ENCODE measurements around the gene HOXC6. TPM values are rescaled to one million over a fixed set of nuclear protein-coding genes. Genes with fewer than 3 reads are reported as not detected.
A peak's percentile ranks its signal among the peaks of the same experiment; 100 is the strongest.

HOXC6 gene
- total and polyA plus RNA-seq, 9 donors, result 3.9 to 56.1 (median 23.3) TPM

GRCh38 chr12:53989227-53990113 lies 38.8 kb upstream of the HOXC6 start:
- Histone ChIP-seq H3K27me3 (peaks cover 2% of the 10 kb centered on the region), H3K36me3 (no peaks in the 10 kb centered on the region), H3K4me3 (no peak overlapping the region), H3K9me3 (no peaks in the 10 kb centered on the region), H3K27ac (no peak overlapping the region), H3K4me1 (ENCODE audit: insufficient read depth) (peaks cover 8% of the 10 kb centered on the region)
- WGBS, 3 donors, result 11 to 35% (median 15%) methylated on average over 28 of the region's 28 CpGs
- intact Hi-C loops (cut with DNase I), result loop anchor here (5.0 to 10.0 kb wide), 5 partner anchors 218 to 385 kb away; partner anchors contain the start of gene GPR84 (in 1 of the 4)
- no peak for TF ChIP-seq EP300 (IDR thresholded peaks at IDR 0.05)
- no peak for TF ChIP-seq CTCF (IDR thresholded peaks at IDR 0.05)
- no peak for TF ChIP-seq POLR2A (IDR thresholded peaks at IDR 0.05)
- DNase-seq, result peak in 1 of 5 donors; percentile 40

DNA sequence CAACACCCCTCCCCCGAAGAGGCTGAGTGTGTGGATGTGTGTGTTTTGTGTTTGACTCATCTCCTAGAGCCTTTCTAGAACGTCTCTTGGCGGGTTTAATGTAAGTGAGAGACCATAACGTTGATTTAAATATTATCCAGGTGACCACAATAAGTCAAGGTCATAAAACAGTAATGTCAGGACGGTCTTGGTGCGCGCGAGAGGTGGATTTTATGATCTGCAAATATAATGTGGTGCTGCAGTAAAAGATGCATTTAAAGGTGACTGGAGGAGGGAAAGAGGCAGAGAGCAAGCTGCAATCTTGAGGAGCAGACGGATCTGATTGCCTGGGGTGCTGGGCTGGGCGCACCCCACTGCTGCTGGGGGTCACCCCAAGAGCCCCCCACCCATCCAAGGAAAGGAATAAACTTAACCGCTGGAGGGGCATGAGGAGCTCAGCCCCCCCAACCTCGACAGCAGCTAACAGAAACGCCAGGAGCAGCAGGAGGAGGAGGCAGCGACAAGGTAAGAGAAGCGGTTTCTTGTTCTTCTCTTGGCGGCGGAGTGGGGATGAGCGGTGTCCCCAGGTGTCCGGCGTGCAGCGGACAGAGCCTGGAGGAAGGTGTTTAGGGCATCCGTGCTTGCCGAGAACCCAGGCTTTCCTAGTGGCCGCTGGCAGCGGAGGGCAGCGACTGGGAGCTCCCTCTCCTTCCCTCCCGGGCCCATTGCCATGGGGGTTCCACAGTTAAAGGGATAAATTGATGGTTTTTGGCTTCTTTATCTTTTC lies 37.7 kb upstream of the HOXC6 start:
- Histone ChIP-seq H3K4me1 (ENCODE audit: insufficient read depth) (peaks cover 8% of the 10 kb centered on the region), H3K27ac (no peak overlapping the region), H3K36me3 (no peaks in the 10 kb centered on the region), H3K4me3 (no peak overlapping the region), H3K9me3 (no peaks in the 10 kb centered on the region), H3K27me3 (peaks cover under 1% of the 10 kb centered on the region)
- WGBS, 3 donors, result 9 to 45% (median 13%) methylated on average over 27 of the region's 27 CpGs
- peak in 1 of 5 donors; percentile 34 for DNase-seq
- intact Hi-C loops (cut with DNase I), result loop anchor here in 1 of 4 donors (10.0 kb wide), 1 partner anchor 364 kb away; no protein-coding TSS in a partner anchor
- TF ChIP-seq POLR2A (IDR thresholded peaks at IDR 0.05), result no peak
- TF ChIP-seq EP300 (IDR thresholded peaks at IDR 0.05), result no peak
- TF ChIP-seq CTCF (IDR thresholded peaks at IDR 0.05), result no peak

GRCh38 chr12:53991077-53991460 lies 37.2 kb upstream of the HOXC6 start:
- no peak for DNase-seq
- no peaks in the 10 kb centered on the region for H3K9me3 ChIP-seq
- H3K27me3 ChIP-seq, result no peaks in the 10 kb centered on the region
- TF ChIP-seq EP300 (IDR thresholded peaks at IDR 0.05) (no peak), POLR2A (IDR thresholded peaks at IDR 0.05) (no peak), CTCF (IDR thresholded peaks at IDR 0.05) (no peak)
- no peak overlapping the region for H3K27ac ChIP-seq
- H3K4me1 ChIP-seq (ENCODE audit: insufficient read depth), result peaks cover 8% of the 10 kb centered on the region
- H3K36me3 ChIP-seq, result no peaks in the 10 kb centered on the region
- 8 to 27% (median 18%) methylated on average over 8 of the region's 8 CpGs for WGBS, 3 donors
- H3K4me3 ChIP-seq, result no peak overlapping the region
- intact Hi-C loops (cut with DNase I), result loop anchor here in 1 of 4 donors (10.0 kb wide), 1 partner anchor 364 kb away; no protein-coding TSS in a partner anchor

DNA sequence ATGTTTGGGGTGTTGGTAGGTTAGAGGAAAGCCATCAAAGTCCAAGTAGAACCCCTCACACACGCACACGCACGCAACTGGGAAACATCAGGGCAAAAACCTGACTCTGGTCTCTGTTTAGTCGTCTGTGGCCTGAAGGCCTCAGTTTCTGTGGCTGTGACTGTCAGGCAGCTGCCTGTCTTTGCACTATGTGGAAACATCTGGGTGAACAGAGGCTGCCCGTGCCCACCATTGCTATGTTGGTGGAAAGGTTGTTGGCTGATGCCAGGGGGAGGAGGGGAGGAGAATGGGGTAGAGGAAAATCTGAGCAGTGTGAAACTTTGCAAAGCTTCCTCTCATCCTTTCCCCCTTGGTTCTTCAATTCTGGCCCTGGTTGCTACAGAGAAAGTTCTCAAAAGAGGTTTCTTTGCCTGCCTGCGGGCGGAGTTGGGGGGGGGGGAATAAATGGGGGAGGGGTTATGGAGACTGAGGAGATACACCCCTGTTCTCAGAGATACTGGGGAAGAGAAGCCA lies 35.8 kb upstream of the HOXC6 start:
- intact Hi-C loops (cut with DNase I), result loop anchor here in 1 of 4 donors (10.0 kb wide), 1 partner anchor 362 kb away; no protein-coding TSS in a partner anchor
- TF ChIP-seq EP300 (IDR thresholded peaks at IDR 0.05) (no peak), POLR2A (IDR thresholded peaks at IDR 0.05) (no peak), CTCF (IDR thresholded peaks at IDR 0.05) (no peak)
- Histone ChIP-seq H3K4me1 (ENCODE audit: insufficient read depth) (peaks cover 8% of the 10 kb centered on the region), H3K4me3 (no peak overlapping the region), H3K9me3 (no peaks in the 10 kb centered on the region), H3K36me3 (no peaks in the 10 kb centered on the region), H3K27me3 (no peaks in the 10 kb centered on the region), H3K27ac (no peak overlapping the region)
- DNase-seq, result no peak
- WGBS, 3 donors, result 78 to 87% (median 81%) methylated on average over 7 of the region's 7 CpGs
